ENCODE results near the gene HOXA6. TPM values are rescaled to one million over a fixed set of nuclear protein-coding genes. Genes with fewer than 3 reads are reported as not detected.
A peak's percentile ranks its signal among the peaks of the same experiment; 100 is the strongest.

Gene HOXA6
- total RNA-seq, 1 donor from 2014 or later = not detected

- Mint-ChIP-seq H3K27me3 (ENCODE audit: unreplicated experiment) (peaks cover 37% of the 10 kb centered on the region), H3K36me3 (ENCODE audit: low read depth, unreplicated experiment) (no peaks in the 10 kb centered on the region), H3K9me3 (ENCODE audit: unreplicated experiment) (no peaks in the 10 kb centered on the region), H3K4me3 (ENCODE audit: unreplicated experiment) (peak within 1 kb of the TSS; percentile 43), H3K4me1 (ENCODE audit: unreplicated experiment) (peaks cover 11% of the 10 kb centered on the region), H3K27ac (ENCODE audit: unreplicated experiment) (no peak within 1 kb of the TSS)
- TF ChIP-seq CTCF (IDR thresholded peaks at IDR 0.05; ENCODE audit: unreplicated experiment) = no peak
- peak; percentile 81 for DNase-seq (ENCODE audit: low spot score)
Observed at GRCh38 chr7:27130540-27131389, 16.8 kb downstream of the HOXA6 start, which contains the start of gene HOXA4. Gene HOXA4, minus strand, starts transcription at chr7:27130757. Its CDS starts 24 bp downstream, at chr7:27130733.

DNA sequence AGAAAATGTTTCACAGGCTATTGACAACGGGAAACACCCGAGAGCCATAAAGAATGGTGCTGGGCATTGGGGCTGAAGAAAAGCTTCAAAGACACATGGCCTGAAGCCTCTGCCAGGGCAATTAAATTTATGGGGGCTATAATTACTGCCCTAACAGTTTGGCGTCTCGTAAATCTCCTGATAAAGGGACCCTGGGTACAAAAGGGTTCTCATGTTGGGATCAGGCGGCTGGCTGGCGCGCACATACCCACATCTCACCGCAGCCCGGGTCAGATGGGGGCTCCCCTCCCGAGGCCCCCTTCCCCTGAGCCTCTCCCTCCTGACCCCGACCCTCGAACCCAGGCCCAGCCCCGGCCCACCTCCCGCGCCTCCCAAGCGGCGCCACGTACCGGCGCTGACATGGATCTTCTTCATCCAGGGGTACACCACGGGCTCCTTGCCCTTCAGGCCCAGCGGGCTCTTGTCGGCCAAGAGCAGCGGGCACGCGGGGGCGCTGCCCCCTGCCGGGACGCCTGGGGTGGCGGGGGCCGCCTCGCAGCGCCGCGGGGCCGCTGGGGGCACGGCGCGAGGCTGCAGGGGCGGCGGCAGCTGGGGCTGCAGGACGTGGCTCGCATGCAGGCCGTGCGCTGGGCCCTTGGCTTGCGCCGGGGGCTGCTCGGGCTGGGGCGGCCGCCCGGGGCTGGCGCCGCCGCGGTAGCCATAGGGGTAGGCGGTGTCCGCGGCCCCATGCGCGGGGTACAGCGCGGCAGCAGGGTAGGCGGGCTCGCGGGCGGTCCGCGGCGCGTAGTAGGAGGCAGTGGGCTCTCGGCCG, 17.6 kb downstream of the HOXA6 start:
- H3K9me3 Mint-ChIP-seq (ENCODE audit: unreplicated experiment) = no peaks in the 10 kb centered on the region
- H3K27ac Mint-ChIP-seq (ENCODE audit: unreplicated experiment) = no peak overlapping the region
- H3K4me3 Mint-ChIP-seq (ENCODE audit: unreplicated experiment) = no peak overlapping the region
- no peaks in the 10 kb centered on the region for H3K36me3 Mint-ChIP-seq (ENCODE audit: low read depth, unreplicated experiment)
- no peak for DNase-seq (ENCODE audit: low spot score)
- H3K4me1 Mint-ChIP-seq (ENCODE audit: unreplicated experiment) = peaks cover 14% of the 10 kb centered on the region
- H3K27me3 Mint-ChIP-seq (ENCODE audit: unreplicated experiment) = peaks cover 40% of the 10 kb centered on the region
- TF ChIP-seq CTCF (IDR thresholded peaks at IDR 0.05; ENCODE audit: unreplicated experiment) = no peak

GRCh38 chr7:27128776-27129728, 18.5 kb downstream of the HOXA6 start:
- peaks cover 43% of the 10 kb centered on the region for H3K27me3 Mint-ChIP-seq (ENCODE audit: unreplicated experiment)
- no peaks in the 10 kb centered on the region for H3K36me3 Mint-ChIP-seq (ENCODE audit: low read depth, unreplicated experiment)
- DNase-seq (ENCODE audit: low spot score) = no peak
- H3K27ac Mint-ChIP-seq (ENCODE audit: unreplicated experiment) = no peak overlapping the region
- H3K9me3 Mint-ChIP-seq (ENCODE audit: unreplicated experiment) = no peaks in the 10 kb centered on the region
- H3K4me3 Mint-ChIP-seq (ENCODE audit: unreplicated experiment) = no peak overlapping the region
- H3K4me1 Mint-ChIP-seq (ENCODE audit: unreplicated experiment) = peaks cover 20% of the 10 kb centered on the region
- no peak for TF ChIP-seq CTCF (IDR thresholded peaks at IDR 0.05; ENCODE audit: unreplicated experiment)

DNA sequence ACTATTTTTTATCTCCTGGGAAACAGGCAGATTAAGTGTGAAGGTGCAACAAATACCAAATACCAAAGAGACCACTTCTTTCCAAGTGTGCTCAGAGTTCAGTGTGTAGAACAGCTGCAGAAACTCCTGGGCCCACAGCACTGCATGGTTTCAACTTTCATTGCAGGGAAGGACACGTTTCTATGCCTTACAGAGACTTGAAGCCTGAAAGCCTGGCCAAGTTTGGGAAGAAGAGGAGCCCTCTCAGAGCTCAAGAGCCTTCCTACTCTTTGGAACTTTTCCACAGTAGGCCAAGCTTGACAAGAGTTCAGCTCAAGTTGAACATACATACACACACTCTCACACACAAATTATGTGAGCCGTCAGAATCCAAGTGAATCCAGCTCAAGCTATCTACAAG, 19.5 kb downstream of the HOXA6 start:
- TF ChIP-seq CTCF (IDR thresholded peaks at IDR 0.05; ENCODE audit: unreplicated experiment) = no peak
- no peaks in the 10 kb centered on the region for H3K9me3 Mint-ChIP-seq (ENCODE audit: unreplicated experiment)
- no peak overlapping the region for H3K27ac Mint-ChIP-seq (ENCODE audit: unreplicated experiment)
- peaks cover 40% of the 10 kb centered on the region for H3K27me3 Mint-ChIP-seq (ENCODE audit: unreplicated experiment)
- no peak for DNase-seq (ENCODE audit: low spot score)
- H3K4me3 Mint-ChIP-seq (ENCODE audit: unreplicated experiment) = no peak overlapping the region
- H3K4me1 Mint-ChIP-seq (ENCODE audit: unreplicated experiment) = peaks cover 26% of the 10 kb centered on the region
- no peaks in the 10 kb centered on the region for H3K36me3 Mint-ChIP-seq (ENCODE audit: low read depth, unreplicated experiment)

All from endothelial cell (in vitro differentiated cells).